Neural progenitor cell (in vitro differentiated cells): ENCODE data around the gene RNF144A. TPM values are rescaled to one million over a fixed set of nuclear protein-coding genes. Genes with fewer than 3 reads are reported as not detected.

ENCODE experiments used
- DNase-seq: peaks from one replicate; pipeline ENCODE4 v3.0.0-alpha.2; 2016; ENCODE audit warnings: low spot score
- H2AFZ ChIP-seq: fragments of 200-600 bp; sonication (generic); replicated peaks from 2 replicates; pipeline ENCODE4 v1.6.1; 2016; ENCODE audit warnings: antibody characterized with exemption
- H3F3A ChIP-seq: fragments of 200-600 bp; sonication (generic); 2 replicates; pipeline ENCODE4 v1.6.1; 2016; ENCODE audit warnings: antibody characterized with exemption, low read depth
- H3K27ac ChIP-seq: fragments of 200-600 bp; sonication (generic); 2 replicates; pipeline ENCODE4 v1.5.1; 2016; ENCODE audit warnings: mild to moderate bottlenecking
- H3K27me3 ChIP-seq: fragments of 200-600 bp; sonication (generic); 2 replicates; pipeline ENCODE4 v1.6.1; 2016; ENCODE audit warnings: mild to moderate bottlenecking, moderate library complexity
- H3K36me3 ChIP-seq: fragments of 200-600 bp; sonication (generic); 2 replicates; pipeline ENCODE4 v1.5.1; 2016
- H3K4me1 ChIP-seq: fragments of 200-600 bp; sonication (generic); 2 replicates; pipeline ENCODE4 v1.6.1; 2016; ENCODE audit warnings: mixed run types
- H3K4me2 ChIP-seq: fragments of 200-600 bp; sonication (generic); 2 replicates; pipeline ENCODE4 v1.6.1; 2016
- H3K4me3 ChIP-seq: fragments of 200-600 bp; sonication (generic); 2 replicates; pipeline ENCODE4 v1.5.1; 2016
- H3K79me2 ChIP-seq: fragments of 200-600 bp; sonication (generic); 2 replicates; pipeline ENCODE4 v1.6.1; 2016; ENCODE audit warnings: low read depth
- H3K9ac ChIP-seq: fragments of 200-600 bp; sonication (generic); 2 replicates; pipeline ENCODE4 v1.6.1; 2016
- H3K9me3 ChIP-seq: fragments of 200-600 bp; sonication (generic); 2 replicates; pipeline ENCODE4 v1.5.1; 2016; ENCODE audit warnings: low read depth
- H4K20me1 ChIP-seq: fragments of 200-600 bp; sonication (generic); 2 replicates; pipeline ENCODE4 v1.6.1; 2016; ENCODE audit warnings: low read depth
- H3K27ac Mint-ChIP-seq: 3 replicates; pipeline ENCODE4 v1.8.0; 2021; ENCODE audit warnings: mixed read lengths
- H3K27me3 Mint-ChIP-seq: 2 replicates; pipeline ENCODE4 v1.8.0; 2022; ENCODE audit warnings: low read depth, mild to moderate bottlenecking, inconsistent platforms, moderate library complexity, mixed read lengths; ENCODE audit not compliant: insufficient read depth
- H3K36me3 Mint-ChIP-seq: 3 replicates; pipeline ENCODE4 v1.8.0; 2021; ENCODE audit warnings: mixed read lengths
- H3K4me1 Mint-ChIP-seq: 3 replicates; pipeline ENCODE4 v1.8.0; 2021; ENCODE audit warnings: mixed read lengths
- H3K4me3 Mint-ChIP-seq: 3 replicates; pipeline ENCODE4 v1.8.0; 2021; ENCODE audit warnings: mild to moderate bottlenecking, moderate library complexity, mixed read lengths
- H3K9me3 Mint-ChIP-seq: 3 replicates; pipeline ENCODE4 v1.8.0; 2020; ENCODE audit warnings: mixed read lengths
- CTCF ChIP-seq: fragments of 200-600 bp; sonication (generic); IDR thresholded peaks from 2 replicates; pipeline ENCODE4 v1.5.1; 2017; ENCODE audit warnings: antibody characterized with exemption, mild to moderate bottlenecking
- EZH2 ChIP-seq: fragments of 200-600 bp; sonication (generic); IDR thresholded peaks from 2 replicates; pipeline ENCODE4 v1.6.1; 2017; ENCODE audit warnings: antibody characterized with exemption, mild to moderate bottlenecking, moderate library complexity
- EZH2phosphoT487 ChIP-seq: fragments of 200-600 bp; sonication (generic); IDR thresholded peaks from 2 replicates; pipeline ENCODE4 v1.6.1; 2017; ENCODE audit warnings: antibody characterized with exemption
- total RNA-seq: library from RNA; depleted of rRNA; stranded (reverse); fragments of >200 nt; gene quantifications from 2 replicates; pipeline ENCODE4 v1.2.3, GENCODE V29; 2015; ENCODE audit warnings: low replicate concordance

Gene RNF144A
- total RNA-seq, 1 donor from 2014 or later = 32.0 TPM

GRCh38 chr2:7026742-7027141 is 109.5 kb downstream of the RNF144A start:
- Histone ChIP-seq H3K27ac (no peak overlapping the region), H3K9ac (no peak overlapping the region), H3F3A (no peaks in the 10 kb centered on the region), H3K9me3 (no peaks in the 10 kb centered on the region), H3K4me2 (no peak overlapping the region), H4K20me1 (no peaks in the 10 kb centered on the region), H2AFZ (no peak overlapping the region), H3K79me2 (no peaks in the 10 kb centered on the region), H3K4me1 (peaks cover 3% of the 10 kb centered on the region), H3K27me3 (no peaks in the 10 kb centered on the region), H3K36me3 (no peaks in the 10 kb centered on the region), H3K4me3 (no peak overlapping the region)
- Mint-ChIP-seq H3K36me3 (peaks cover 59% of the 10 kb centered on the region), H3K4me1 (peaks cover 18% of the 10 kb centered on the region), H3K4me3 (no peak overlapping the region), H3K27me3 (no peaks in the 10 kb centered on the region), H3K27ac (no peak overlapping the region), H3K9me3 (no peaks in the 10 kb centered on the region)
- no peak for TF ChIP-seq CTCF
- TF ChIP-seq EZH2phosphoT487 = no peak
- no peak for TF ChIP-seq EZH2
- DNase-seq = no peak

- Histone ChIP-seq H3K36me3 (no peaks in the 10 kb centered on the region), H3K4me1 (peaks cover 3% of the 10 kb centered on the region), H3K79me2 (no peaks in the 10 kb centered on the region), H4K20me1 (no peaks in the 10 kb centered on the region), H3K9me3 (no peaks in the 10 kb centered on the region), H3F3A (no peaks in the 10 kb centered on the region), H2AFZ (no peak overlapping the region), H3K27me3 (no peaks in the 10 kb centered on the region), H3K4me2 (no peak overlapping the region), H3K9ac (no peak overlapping the region), H3K27ac (no peak overlapping the region), H3K4me3 (no peak overlapping the region)
- H3K27me3 Mint-ChIP-seq = no peaks in the 10 kb centered on the region
- DNase-seq = no peak
- H3K4me3 Mint-ChIP-seq = no peak overlapping the region
- peaks cover 18% of the 10 kb centered on the region for H3K4me1 Mint-ChIP-seq
- H3K36me3 Mint-ChIP-seq = peaks cover 56% of the 10 kb centered on the region
- TF ChIP-seq CTCF (no peak), EZH2phosphoT487 (no peak), EZH2 (no peak)
- H3K9me3 Mint-ChIP-seq = no peaks in the 10 kb centered on the region
- peak overlapping the region; percentile 53 for H3K27ac Mint-ChIP-seq
Measured at GRCh38 chr2:7027411-7027810, 110.2 kb downstream of the RNF144A start.

DNA sequence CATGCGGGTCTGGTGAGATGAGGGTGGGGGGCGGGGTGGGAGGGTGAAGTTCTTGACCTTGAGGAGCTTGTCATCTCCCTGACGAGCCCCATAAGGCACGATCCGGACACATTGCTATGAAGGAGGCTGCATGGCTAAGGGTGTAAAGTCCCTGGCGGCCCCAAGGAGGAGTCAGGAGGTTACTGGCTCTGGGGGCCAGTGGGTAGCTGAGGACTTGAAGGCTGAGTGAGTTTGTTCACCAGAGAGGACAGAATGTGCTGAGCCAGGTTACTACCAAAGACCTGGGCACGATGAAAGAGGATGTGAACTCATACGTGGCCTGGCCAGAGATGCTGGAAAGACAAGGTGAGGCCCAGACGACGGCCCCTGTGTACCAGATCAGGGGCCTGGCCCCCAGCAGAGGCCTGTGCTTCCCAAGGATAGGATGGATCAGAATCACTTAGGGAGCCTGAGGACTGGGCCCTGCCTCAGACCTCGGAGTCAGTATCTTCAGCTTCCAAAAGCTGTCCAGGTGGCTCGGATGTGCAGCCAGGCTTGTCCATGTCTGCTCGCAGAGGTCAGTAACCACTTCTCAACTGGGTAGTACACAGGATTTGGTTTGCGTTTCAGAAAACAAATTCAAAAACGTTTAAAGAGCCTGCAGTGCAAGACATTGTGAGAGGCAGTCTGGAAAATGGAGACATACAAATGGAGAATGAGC is 110.9 kb downstream of the RNF144A start:
- Histone ChIP-seq H3K4me2 (no peak overlapping the region), H2AFZ (no peak overlapping the region), H3F3A (no peaks in the 10 kb centered on the region), H3K9ac (no peak overlapping the region), H3K4me1 (peaks cover 3% of the 10 kb centered on the region), H3K4me3 (no peak overlapping the region), H3K79me2 (no peaks in the 10 kb centered on the region), H3K27me3 (no peaks in the 10 kb centered on the region), H3K9me3 (no peaks in the 10 kb centered on the region), H3K36me3 (no peaks in the 10 kb centered on the region), H3K27ac (no peak overlapping the region), H4K20me1 (no peaks in the 10 kb centered on the region)
- H3K4me1 Mint-ChIP-seq = peaks cover 18% of the 10 kb centered on the region
- no peak overlapping the region for H3K4me3 Mint-ChIP-seq
- H3K27ac Mint-ChIP-seq = peak overlapping the region; percentile 1
- no peak for TF ChIP-seq CTCF
- TF ChIP-seq EZH2phosphoT487 = no peak
- no peak for TF ChIP-seq EZH2
- H3K27me3 Mint-ChIP-seq = no peaks in the 10 kb centered on the region
- DNase-seq = no peak
- no peaks in the 10 kb centered on the region for H3K9me3 Mint-ChIP-seq
- H3K36me3 Mint-ChIP-seq = peaks cover 59% of the 10 kb centered on the region
